GM19452 (cell line): ENCODE measurements around the gene ADARB2.
"Not testable (repeated sequence)": the region's sequence is repeated elsewhere in the genome, so short reads cannot be mapped to it uniquely, and the experiment has no call there.

ENCODE experiments used
- ATAC-seq: cut with Tn5 transposase; IDR thresholded peaks from one replicate; pipeline ENCODE4 v1.9.1; 2021; ENCODE audit not compliant: unreplicated experiment

Gene ADARB2

GRCh38 chr10:1449572-1450205, 287.6 kb downstream of the ADARB2 start:
- no peak for ATAC-seq

GRCh38 chr10:1449021-1449420, 288.3 kb downstream of the ADARB2 start:
- no peak for ATAC-seq

- no peak for ATAC-seq
These were observed 288.9 kb downstream of the ADARB2 start for GRCh38 chr10:1448252-1448930.

GRCh38 chr10:1444826-1445225, 292.5 kb downstream of the ADARB2 start:
- ATAC-seq: no peak

- ATAC-seq: no peak
These were observed 296.4 kb downstream of the ADARB2 start for GRCh38 chr10:1440897-1441296.

- ATAC-seq: no peak
These were observed 302.2 kb downstream of the ADARB2 start for GRCh38 chr10:1434912-1435692.

- ATAC-seq: no peak
These were observed 303.1 kb downstream of the ADARB2 start for GRCh38 chr10:1434202-1434601.

GRCh38 chr10:1432161-1432560, 305.2 kb downstream of the ADARB2 start:
- no peak for ATAC-seq

- ATAC-seq: no peak
These were observed 306.1 kb downstream of the ADARB2 start for GRCh38 chr10:1431229-1431628.

GRCh38 chr10:1427521-1428186, 309.7 kb downstream of the ADARB2 start:
- not testable (repeated sequence) for ATAC-seq

- no peak for ATAC-seq
These were observed 310.5 kb downstream of the ADARB2 start for GRCh38 chr10:1426786-1427185.

GRCh38 chr10:1425879-1426278, 311.4 kb downstream of the ADARB2 start:
- ATAC-seq: peak; percentile 66

- no peak for ATAC-seq
These were observed 312.7 kb downstream of the ADARB2 start for GRCh38 chr10:1424648-1425047.

GRCh38 chr10:1423676-1424253, 313.6 kb downstream of the ADARB2 start:
- no peak for ATAC-seq

GRCh38 chr10:1422275-1422674, 315.1 kb downstream of the ADARB2 start:
- no peak for ATAC-seq

GRCh38 chr10:1420661-1421362, 316.5 kb downstream of the ADARB2 start:
- ATAC-seq: peak; percentile 88

GRCh38 chr10:1419796-1420610, 317.3 kb downstream of the ADARB2 start:
- no peak for ATAC-seq

- no peak for ATAC-seq
These were observed 319.2 kb downstream of the ADARB2 start for GRCh38 chr10:1418031-1418550.

GRCh38 chr10:1417574-1417973, 319.8 kb downstream of the ADARB2 start:
- no peak for ATAC-seq
